Stimulated activated naive CD8-positive, alpha-beta T cell treated with anti-CD3 and anti-CD28 coated beads, Interleukin-15, amount 100 ng/mL, for 72 hours (primary cell): Measurements from ENCODE around the gene LTBP1.

Experiments used
- ATAC-seq: fragments of 150-1000 bp; cut with Tn5 transposase; 2 replicates; pipeline ENCODE4 v1.10.0; 2021; ENCODE audit warnings: mild to moderate bottlenecking, moderate library complexity
- DNase-seq, 2 donors: peaks; one replicate each; pipeline ENCODE4 v3.0.0; 2021 to 2022
- H3K27ac Mint-ChIP-seq, 2 donors: one replicate each; pipeline ENCODE4 v1.8.0; 2022; ENCODE audit warnings: mild to moderate bottlenecking in 2 of 2, mixed read lengths in 2 of 2, moderate library complexity in 2 of 2
- H3K27me3 Mint-ChIP-seq: one replicate; pipeline ENCODE4 v1.8.0; 2022; ENCODE audit warnings: mixed read lengths
- H3K4me1 Mint-ChIP-seq: one replicate; pipeline ENCODE4 v1.8.0; 2022; ENCODE audit warnings: mild to moderate bottlenecking, mixed read lengths
- H3K4me3 Mint-ChIP-seq, 2 donors: one replicate each; pipeline ENCODE4 v1.8.0; 2022; ENCODE audit warnings: mild to moderate bottlenecking in 2 of 2, mixed read lengths in 2 of 2, moderate library complexity in 1 of 2
- H3K9me3 Mint-ChIP-seq, 2 donors: one replicate each; pipeline ENCODE4 v1.8.0; 2022; ENCODE audit warnings: mixed read lengths in 2 of 2

Gene LTBP1

GRCh38 chr2:33236482-33237385 lies 290.0 kb downstream of the LTBP1 start:
- no peaks in the 10 kb centered on the region for H3K4me1 Mint-ChIP-seq
- H3K27me3 Mint-ChIP-seq = peaks cover 21% of the 10 kb centered on the region
- no peak overlapping the region for H3K27ac Mint-ChIP-seq
- no peaks in the 10 kb centered on the region for H3K9me3 Mint-ChIP-seq
- DNase-seq (no peak), ATAC-seq (no peak)
- H3K4me3 Mint-ChIP-seq = no peak overlapping the region

- H3K4me1 Mint-ChIP-seq = no peaks in the 10 kb centered on the region
- no peaks in the 10 kb centered on the region for H3K9me3 Mint-ChIP-seq
- H3K27ac Mint-ChIP-seq = no peak overlapping the region
- DNase-seq (no peak), ATAC-seq (no peak)
- H3K27me3 Mint-ChIP-seq = peaks cover 14% of the 10 kb centered on the region
- no peak overlapping the region for H3K4me3 Mint-ChIP-seq
These were observed 291.4 kb downstream of the LTBP1 start for GRCh38 chr2:33238111-33238510.

GRCh38 chr2:33240178-33240577 lies 293.4 kb downstream of the LTBP1 start:
- Mint-ChIP-seq H3K9me3 (no peaks in the 10 kb centered on the region), H3K27ac (no peak overlapping the region)
- ATAC-seq = no peak

GRCh38 chr2:33241072-33241471 lies 294.3 kb downstream of the LTBP1 start:
- Mint-ChIP-seq H3K4me3 (no peak overlapping the region), H3K27ac (no peak overlapping the region), H3K9me3 (no peaks in the 10 kb centered on the region), H3K27me3 (no peaks in the 10 kb centered on the region), H3K4me1 (no peaks in the 10 kb centered on the region)
- DNase-seq (no peak), ATAC-seq (no peak)

More at GRCh38 chr2:33240178-33240577, 293.4 kb downstream of the LTBP1 start:
- DNase-seq = no peak
- Mint-ChIP-seq H3K4me1 (no peaks in the 10 kb centered on the region), H3K27me3 (no peaks in the 10 kb centered on the region), H3K4me3 (no peak overlapping the region)

- DNase-seq = no peak
- ATAC-seq = no peak
- no peaks in the 10 kb centered on the region for H3K4me1 Mint-ChIP-seq
- H3K27me3 Mint-ChIP-seq = no peaks in the 10 kb centered on the region
- H3K4me3 Mint-ChIP-seq = no peak overlapping the region
- H3K27ac Mint-ChIP-seq = no peak overlapping the region
- no peaks in the 10 kb centered on the region for H3K9me3 Mint-ChIP-seq
These were observed 294.8 kb downstream of the LTBP1 start for GRCh38 chr2:33241581-33241980.

- no peaks in the 10 kb centered on the region for H3K9me3 Mint-ChIP-seq
- H3K27me3 Mint-ChIP-seq = no peaks in the 10 kb centered on the region
- no peak overlapping the region for H3K27ac Mint-ChIP-seq
- H3K4me1 Mint-ChIP-seq = no peaks in the 10 kb centered on the region
- no peak overlapping the region for H3K4me3 Mint-ChIP-seq
- ATAC-seq (no peak), DNase-seq (no peak)
These were observed 296.1 kb downstream of the LTBP1 start for GRCh38 chr2:33242845-33243244.

GRCh38 chr2:33246432-33246831 lies 299.7 kb downstream of the LTBP1 start:
- Mint-ChIP-seq H3K27ac (no peak overlapping the region), H3K4me3 (no peak overlapping the region), H3K4me1 (no peaks in the 10 kb centered on the region), H3K9me3 (no peaks in the 10 kb centered on the region), H3K27me3 (no peaks in the 10 kb centered on the region)
- DNase-seq (no peak), ATAC-seq (no peak)

- ATAC-seq (no peak), DNase-seq (no peak)
- Mint-ChIP-seq H3K27me3 (no peaks in the 10 kb centered on the region), H3K9me3 (no peaks in the 10 kb centered on the region), H3K4me1 (no peaks in the 10 kb centered on the region), H3K27ac (no peak overlapping the region), H3K4me3 (no peak overlapping the region)
These were observed 300.6 kb downstream of the LTBP1 start for GRCh38 chr2:33247365-33247764.

- H3K27ac Mint-ChIP-seq = no peak overlapping the region
- ATAC-seq = peak; percentile 26
These were observed 303.8 kb downstream of the LTBP1 start for GRCh38 chr2:33250417-33251029.

GRCh38 chr2:33256162-33256755 lies 309.5 kb downstream of the LTBP1 start:
- ATAC-seq (no peak), DNase-seq (no peak)
- Mint-ChIP-seq H3K4me3 (no peak overlapping the region), H3K9me3 (peaks cover 0 to 7% of the 10 kb centered on the region in 2 donors), H3K4me1 (no peaks in the 10 kb centered on the region), H3K27ac (no peak overlapping the region), H3K27me3 (peaks cover 15% of the 10 kb centered on the region)

More at GRCh38 chr2:33250417-33251029, 303.8 kb downstream of the LTBP1 start:
- H3K4me1 Mint-ChIP-seq = no peaks in the 10 kb centered on the region
- no peak for DNase-seq
- no peak overlapping the region for H3K4me3 Mint-ChIP-seq
- no peaks in the 10 kb centered on the region for H3K9me3 Mint-ChIP-seq
- H3K27me3 Mint-ChIP-seq = no peaks in the 10 kb centered on the region

GRCh38 chr2:33258387-33258786 lies 311.6 kb downstream of the LTBP1 start:
- no peak for ATAC-seq
- H3K27me3 Mint-ChIP-seq = peaks cover 22% of the 10 kb centered on the region

GRCh38 chr2:33262097-33262496 lies 315.3 kb downstream of the LTBP1 start:
- Mint-ChIP-seq H3K9me3 (no peaks in the 10 kb centered on the region), H3K4me1 (no peaks in the 10 kb centered on the region), H3K4me3 (no peak overlapping the region), H3K27ac (no peak overlapping the region), H3K27me3 (peaks cover 14% of the 10 kb centered on the region)
- ATAC-seq (no peak), DNase-seq (no peak)

More at GRCh38 chr2:33258387-33258786, 311.6 kb downstream of the LTBP1 start:
- no peak overlapping the region for H3K4me3 Mint-ChIP-seq
- no peak for DNase-seq
- peaks cover 0 to 7% of the 10 kb centered on the region in 2 donors for H3K9me3 Mint-ChIP-seq
- H3K27ac Mint-ChIP-seq = no peak overlapping the region
- no peaks in the 10 kb centered on the region for H3K4me1 Mint-ChIP-seq

GRCh38 chr2:33264766-33265165 lies 318.0 kb downstream of the LTBP1 start:
- Mint-ChIP-seq H3K9me3 (no peaks in the 10 kb centered on the region), H3K4me1 (no peaks in the 10 kb centered on the region), H3K27me3 (peaks cover 23% of the 10 kb centered on the region), H3K4me3 (no peak overlapping the region), H3K27ac (no peak overlapping the region)
- DNase-seq = no peak
- ATAC-seq = no peak

- ATAC-seq (peak; percentile 49), DNase-seq (no peak)
- peaks cover 29% of the 10 kb centered on the region for H3K27me3 Mint-ChIP-seq
These were observed 319.0 kb downstream of the LTBP1 start for GRCh38 chr2:33265584-33266338.

GRCh38 chr2:33266467-33266866 lies 319.7 kb downstream of the LTBP1 start:
- DNase-seq = no peak
- no peaks in the 10 kb centered on the region for H3K9me3 Mint-ChIP-seq
- H3K4me1 Mint-ChIP-seq = no peaks in the 10 kb centered on the region
- H3K27ac Mint-ChIP-seq = no peak overlapping the region
- H3K27me3 Mint-ChIP-seq = peaks cover 22% of the 10 kb centered on the region
- no peak for ATAC-seq
- no peak overlapping the region for H3K4me3 Mint-ChIP-seq

More at GRCh38 chr2:33265584-33266338, 319.0 kb downstream of the LTBP1 start:
- Mint-ChIP-seq H3K9me3 (no peaks in the 10 kb centered on the region), H3K4me1 (no peaks in the 10 kb centered on the region), H3K27ac (no peak overlapping the region), H3K4me3 (no peak overlapping the region)
